ENCODE results near the gene SMCP. TPM values are rescaled to one million over a fixed set of nuclear protein-coding genes. Genes with fewer than 3 reads are reported as not detected.

Gene SMCP, protein sequence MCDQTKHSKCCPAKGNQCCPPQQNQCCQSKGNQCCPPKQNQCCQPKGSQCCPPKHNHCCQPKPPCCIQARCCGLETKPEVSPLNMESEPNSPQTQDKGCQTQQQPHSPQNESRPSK
- total RNA-seq, result not detected
- long read RNA-seq, donor 1, result 0 reads
- long read RNA-seq, donor 2, result 0 reads

GRCh38 chr1:152878042-152878441 is at the start of gene SMCP:
Gene SMCP, plus strand, starts transcription at chr1:152878322. Its CDS starts 6,101 bp downstream, at chr1:152884423.
- Histone ChIP-seq H3K9me3 (no peaks in the 10 kb centered on the region), H3K4me3 (no peak within 1 kb of the TSS), H3K36me3 (ENCODE audit: low read depth) (no peaks in the 10 kb centered on the region), H3K4me1 (ENCODE audit: low read depth) (no peaks in the 10 kb centered on the region)
- intact Hi-C loops (cut with DNase I, micrococcal nuclease), result no loop called here
- no peak for TF ChIP-seq CTCF (IDR thresholded peaks at IDR 0.05)
- ATAC-seq (no peak), DNase-seq (no peak)

- Histone ChIP-seq H3K4me1 (ENCODE audit: low read depth) (no peaks in the 10 kb centered on the region), H3K4me3 (no peak overlapping the region), H3K36me3 (ENCODE audit: low read depth) (no peaks in the 10 kb centered on the region), H3K9me3 (no peaks in the 10 kb centered on the region)
- TF ChIP-seq CTCF (IDR thresholded peaks at IDR 0.05), result no peak
- intact Hi-C loops (cut with DNase I, micrococcal nuclease), result no loop called here
- ATAC-seq (no peak), DNase-seq (no peak)
These were observed 41.3 kb upstream of the SMCP start for GRCh38 chr1:152836870-152837269.

- Histone ChIP-seq H3K36me3 (ENCODE audit: low read depth) (no peaks in the 10 kb centered on the region), H3K9me3 (no peaks in the 10 kb centered on the region), H3K4me3 (no peak within 1 kb of the TSS), H3K4me1 (ENCODE audit: low read depth) (no peaks in the 10 kb centered on the region)
- TF ChIP-seq CTCF (IDR thresholded peaks at IDR 0.05), result no peak
- intact Hi-C loops (cut with DNase I, micrococcal nuclease), result no loop called here
- ATAC-seq (no peak), DNase-seq (no peak)
These were observed 35.6 kb upstream of the SMCP start, which contains the start of gene LCE6A for GRCh38 chr1:152842556-152842955. Gene LCE6A, plus strand, starts transcription at chr1:152842856. Its CDS starts 665 bp downstream, at chr1:152843521.

DNA sequence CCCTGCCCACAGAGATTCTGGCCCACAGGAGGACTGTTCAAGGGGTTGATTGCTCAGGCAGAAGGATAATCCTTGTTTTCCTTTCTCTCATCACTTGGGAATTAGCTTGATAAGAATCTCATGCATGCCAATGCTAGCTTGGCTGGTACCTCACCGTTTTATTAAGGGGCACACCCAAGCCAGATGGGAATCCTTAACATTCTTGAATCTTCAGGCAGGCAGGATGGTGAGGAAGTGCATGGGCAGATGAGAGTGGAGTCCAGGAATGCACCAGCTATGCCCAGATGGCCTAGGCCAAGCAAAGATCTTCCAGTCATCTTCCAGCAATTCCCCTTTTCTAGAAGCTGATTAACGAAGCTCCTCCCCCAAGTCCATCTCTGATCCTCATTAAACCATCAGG is 22.5 kb upstream of the SMCP start:
- DNase-seq (no peak), ATAC-seq (no peak)
- intact Hi-C loops (cut with DNase I, micrococcal nuclease), result no loop called here
- Histone ChIP-seq H3K4me3 (no peak overlapping the region), H3K4me1 (ENCODE audit: low read depth) (no peaks in the 10 kb centered on the region), H3K9me3 (no peaks in the 10 kb centered on the region), H3K36me3 (ENCODE audit: low read depth) (no peaks in the 10 kb centered on the region)
- no peak for TF ChIP-seq CTCF (IDR thresholded peaks at IDR 0.05)

DNA sequence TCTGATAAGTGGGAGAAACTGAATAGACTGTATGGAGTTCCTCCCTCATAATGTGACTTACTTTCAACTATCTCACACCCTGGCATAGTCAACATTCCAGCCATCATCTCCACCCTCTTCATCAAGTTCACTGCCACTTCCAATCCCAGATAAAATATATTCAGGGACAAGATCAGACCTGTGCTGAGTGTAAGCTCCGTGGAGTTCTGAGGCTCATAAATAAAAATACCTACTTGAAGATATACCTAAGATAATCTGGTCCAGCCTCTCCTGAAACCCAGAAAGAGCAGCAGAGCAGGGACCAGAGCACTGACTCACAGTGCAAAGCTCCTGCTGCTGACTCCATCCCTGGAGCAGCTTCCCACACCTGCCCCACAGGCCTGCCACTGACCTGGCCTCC is 20.1 kb upstream of the SMCP start:
- Histone ChIP-seq H3K9me3 (no peaks in the 10 kb centered on the region), H3K36me3 (ENCODE audit: low read depth) (no peaks in the 10 kb centered on the region), H3K4me3 (no peak overlapping the region), H3K4me1 (ENCODE audit: low read depth) (no peaks in the 10 kb centered on the region)
- no peak for DNase-seq
- intact Hi-C loops (cut with DNase I, micrococcal nuclease), result no loop called here
- TF ChIP-seq CTCF (IDR thresholded peaks at IDR 0.05), result no peak
- ATAC-seq, result no peak

DNA sequence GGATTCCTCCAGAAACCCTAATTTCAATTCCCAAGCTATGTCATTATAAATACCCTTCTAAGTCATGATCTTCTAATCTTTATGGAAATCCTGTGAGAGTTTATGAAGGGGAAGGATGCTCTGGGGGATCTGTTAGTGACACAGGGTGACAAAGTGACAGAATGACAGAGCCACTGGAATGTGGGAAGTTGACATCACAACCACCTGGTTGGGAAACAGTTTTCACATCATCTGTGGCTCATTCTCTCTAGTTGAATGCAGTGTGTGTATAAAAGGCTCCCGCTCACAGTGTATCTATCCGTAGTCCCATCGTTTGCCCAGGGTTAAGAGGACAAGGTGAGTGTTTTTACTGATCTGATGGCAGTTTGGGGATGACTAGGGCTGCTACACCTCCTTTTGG is 18.4 kb upstream of the SMCP start, which contains the start of gene LCE7A:
TSS of gene LCE7A (plus strand) at position 301 of the 400 bp plus-strand sequence. CDS start 702 bp downstream, outside the sequence.
- DNase-seq (no peak), ATAC-seq (no peak)
- Histone ChIP-seq H3K4me3 (no peak within 1 kb of the TSS), H3K4me1 (ENCODE audit: low read depth) (no peaks in the 10 kb centered on the region), H3K9me3 (no peaks in the 10 kb centered on the region), H3K36me3 (ENCODE audit: low read depth) (no peaks in the 10 kb centered on the region)
- TF ChIP-seq CTCF (IDR thresholded peaks at IDR 0.05), result no peak
- intact Hi-C loops (cut with DNase I, micrococcal nuclease), result no loop called here

All from mucosa of descending colon (tissue), 3 donors.